Measurements from ENCODE around the gene BTN1A1. TPM values are rescaled to one million over a fixed set of nuclear protein-coding genes. Genes with fewer than 3 reads are reported as not detected.

BTN1A1 gene
- polyA plus RNA-seq, 1 donor (not counting 4 experiments of a cell fraction or from before 2014, with no cell fraction given), result not detected

GRCh38 chr6:26502165-26502564, 2.1 kb downstream of the BTN1A1 start:
- DNase-seq (ENCODE audit: low read depth, low spot score), result no peak
- no peaks in the 10 kb centered on the region for H3K9me3 ChIP-seq (ENCODE audit: control insufficient read depth, low read depth, low read length)
- no peaks in the 10 kb centered on the region for H3K9me1 ChIP-seq (ENCODE audit: control insufficient read depth, extremely low read depth, insufficient read depth, low read length)
- no peak overlapping the region for H2AFZ ChIP-seq (ENCODE audit: control insufficient read depth, low read length)
- H3K4me2 ChIP-seq (ENCODE audit: control insufficient read depth, extremely low read depth, insufficient read depth, low read depth, low read length), result no peak overlapping the region
- dilution Hi-C loops (cut with MboI; ENCODE audit: extremely low pct_ligation_motif_present, low sequenced_read_pairs), result no loop called here
- no peak for FAIRE-seq
- H3K27me3 ChIP-seq (ENCODE audit: control insufficient read depth, extremely low read depth, insufficient read depth, low read length), result peaks cover 25% of the 10 kb centered on the region
- H3K79me2 ChIP-seq (ENCODE audit: control insufficient read depth, insufficient read depth, low read length), result no peaks in the 10 kb centered on the region
- peaks cover 4% of the 10 kb centered on the region for H3K4me1 ChIP-seq (ENCODE audit: control insufficient read depth, extremely low read depth, insufficient read depth, low read length)
- no peak overlapping the region for H3K27ac ChIP-seq (ENCODE audit: control insufficient read depth, insufficient read depth, low read length)
- TF ChIP-seq EZH2 (IDR thresholded peaks at IDR 0.05; ENCODE audit: low read length) (no peak), CTCF (optimal IDR thresholded peaks at IDR 0.05 in 1 of 3, IDR thresholded peaks at IDR 0.05 in 1 of 3, conservative IDR thresholded peaks at IDR 0.05 in 1 of 3; ENCODE audit: extremely low read depth in 1 of 3, insufficient read depth in 2 of 3, low read length in 3 of 3) (no peak)
- no peak overlapping the region for H3K9ac ChIP-seq (ENCODE audit: control insufficient read depth, extremely low read depth, insufficient read depth, low read length)
- no peaks in the 10 kb centered on the region for H3K36me3 ChIP-seq (ENCODE audit: control insufficient read depth in 2 of 2, extremely low read depth in 1 of 2, insufficient read depth in 2 of 2, low read length in 2 of 2)
- no peaks in the 10 kb centered on the region for H4K20me1 ChIP-seq (ENCODE audit: control insufficient read depth, extremely low read depth, insufficient read depth, low read length)
- no peak overlapping the region for H3K4me3 ChIP-seq (ENCODE audit: control insufficient read depth in 2 of 3, extremely low read depth in 1 of 3, insufficient read depth in 2 of 3, low read depth in 1 of 3, low read length in 3 of 3)

GRCh38 chr6:26502626-26503025, 2.5 kb downstream of the BTN1A1 start:
- Histone ChIP-seq H3K9me3 (ENCODE audit: control insufficient read depth, low read depth, low read length) (no peaks in the 10 kb centered on the region), H3K27me3 (ENCODE audit: control insufficient read depth, extremely low read depth, insufficient read depth, low read length) (peaks cover 25% of the 10 kb centered on the region), H3K4me2 (ENCODE audit: control insufficient read depth, extremely low read depth, insufficient read depth, low read depth, low read length) (no peak overlapping the region), H4K20me1 (ENCODE audit: control insufficient read depth, extremely low read depth, insufficient read depth, low read length) (no peaks in the 10 kb centered on the region), H3K4me3 (ENCODE audit: control insufficient read depth in 2 of 3, extremely low read depth in 1 of 3, insufficient read depth in 2 of 3, low read depth in 1 of 3, low read length in 3 of 3) (no peak overlapping the region), H3K9ac (ENCODE audit: control insufficient read depth, extremely low read depth, insufficient read depth, low read length) (no peak overlapping the region), H3K27ac (ENCODE audit: control insufficient read depth, insufficient read depth, low read length) (no peak overlapping the region), H3K4me1 (ENCODE audit: control insufficient read depth, extremely low read depth, insufficient read depth, low read length) (peaks cover 4% of the 10 kb centered on the region), H3K79me2 (ENCODE audit: control insufficient read depth, insufficient read depth, low read length) (no peaks in the 10 kb centered on the region), H2AFZ (ENCODE audit: control insufficient read depth, low read length) (no peak overlapping the region), H3K9me1 (ENCODE audit: control insufficient read depth, extremely low read depth, insufficient read depth, low read length) (no peaks in the 10 kb centered on the region), H3K36me3 (ENCODE audit: control insufficient read depth in 2 of 2, extremely low read depth in 1 of 2, insufficient read depth in 2 of 2, low read length in 2 of 2) (no peaks in the 10 kb centered on the region)
- no peak for TF ChIP-seq EZH2 (IDR thresholded peaks at IDR 0.05; ENCODE audit: low read length)
- no peak for TF ChIP-seq CTCF (optimal IDR thresholded peaks at IDR 0.05 in 1 of 3, IDR thresholded peaks at IDR 0.05 in 1 of 3, conservative IDR thresholded peaks at IDR 0.05 in 1 of 3; ENCODE audit: extremely low read depth in 1 of 3, insufficient read depth in 2 of 3, low read length in 3 of 3)
- dilution Hi-C loops (cut with MboI; ENCODE audit: extremely low pct_ligation_motif_present, low sequenced_read_pairs), result no loop called here
- no peak for DNase-seq (ENCODE audit: low read depth, low spot score)
- no peak for FAIRE-seq

All from keratinocyte (primary cell).